H1 (cell line): ENCODE measurements around the gene RSPO3. TPM values are rescaled to one million over a fixed set of nuclear protein-coding genes. Genes with fewer than 3 reads are reported as not detected.

ENCODE experiments used
- CTCF ChIA-PET: fragments of 300-600 bp; sonication (Branson Sonifier 250); formaldehyde crosslinking; loops from one replicate; lab custom pipeline; 2021; ENCODE audit not compliant: partially characterized antibody; lab: Charles Lee
- POLR2A ChIA-PET: fragments of 300-600 bp; sonication (Branson Sonifier 250); formaldehyde crosslinking; loops from one replicate; lab custom pipeline; 2021; ENCODE audit warnings: inconsistent platforms; ENCODE audit not compliant: partially characterized antibody; lab: Charles Lee
- DNase-seq, 2 experiments: peaks; one replicate each; pipeline versions ENCODE4 v3.0.0 to v3.0.0-alpha.2; 2010 to 2022; ENCODE audit warnings: low spot score in 2 of 2, low read depth in 1 of 2, mixed read lengths in 1 of 2
- FAIRE-seq: peaks from 2 replicates; lab custom pipeline; 2011; peaks lifted over from hg19 to GRCh38; lab: Jason Lieb, UNC
- H2AFZ ChIP-seq: 2 replicates; pipeline ENCODE4 v1.8.1; 2012; ENCODE audit warnings: low read length, inconsistent platforms
- H2AK5ac ChIP-seq: 2 replicates; pipeline ENCODE4 v1.6.1; 2013; ENCODE audit warnings: low read depth, low read length
- H2BK120ac ChIP-seq: replicated peaks from 2 replicates; pipeline ENCODE3; 2013; ENCODE audit warnings: low read depth, low read length, inconsistent platforms
- H2BK12ac ChIP-seq: 2 replicates; pipeline ENCODE4 v1.6.1; 2013; ENCODE audit warnings: low read depth, low read length
- H2BK15ac ChIP-seq: 2 replicates; pipeline ENCODE4 v1.6.1; 2013; ENCODE audit warnings: low read length
- H2BK20ac ChIP-seq: 2 replicates; pipeline ENCODE4 v1.6.1; 2013; ENCODE audit warnings: low read length
- H2BK5ac ChIP-seq: 2 replicates; pipeline ENCODE4 v1.6.1; 2013; ENCODE audit warnings: low read depth, low read length
- H3K14ac ChIP-seq: 2 replicates; pipeline ENCODE4 v1.6.1; 2013; ENCODE audit warnings: inconsistent platforms; ENCODE audit not compliant: insufficient read length
- H3K18ac ChIP-seq: 2 replicates; pipeline ENCODE4 v1.6.1; 2013; ENCODE audit warnings: low read length; ENCODE audit errors: extremely low read depth
- H3K23ac ChIP-seq: 2 replicates; pipeline ENCODE4 v1.6.1; 2013; ENCODE audit warnings: inconsistent platforms; ENCODE audit not compliant: insufficient read length
- H3K23me2 ChIP-seq: 2 replicates; pipeline ENCODE4 v1.6.1; 2013; ENCODE audit warnings: low read depth, low read length
- H3K27ac ChIP-seq: 2 replicates; pipeline ENCODE4 v1.6.1; 2011; ENCODE audit warnings: low read depth, low read length, inconsistent platforms
- H3K27me3 ChIP-seq, 4 experiments: replicated peaks in 1 of 4; 1 replicate in 1 of 4; 2 replicates in 3 of 4; pipeline versions ENCODE4 v1.6.1 to v1.8.1; 2011 to 2013; ENCODE audit warnings: low read length in 3 of 4, mild to moderate bottlenecking in 3 of 4, inconsistent platforms in 2 of 4, mixed read lengths in 2 of 4, moderate library complexity in 1 of 4; ENCODE audit not compliant: control insufficient read depth in 3 of 4, insufficient read depth in 3 of 4; ENCODE audit errors: extremely low read depth in 1 of 4
- H3K36me3 ChIP-seq, 4 experiments: 2 replicates each; pipeline versions ENCODE4 v1.6.1 to v1.8.1; 2011 to 2013; ENCODE audit warnings: mild to moderate bottlenecking in 4 of 4, low read length in 3 of 4, moderate library complexity in 2 of 4, control low read depth in 1 of 4, inconsistent platforms in 1 of 4; ENCODE audit not compliant: insufficient read depth in 4 of 4, control insufficient read depth in 2 of 4
- H3K4ac ChIP-seq: replicated peaks from 2 replicates; pipeline ENCODE3; 2013; ENCODE audit warnings: low read length, low read depth, mixed read lengths, inconsistent platforms; ENCODE audit not compliant: insufficient read length
- H3K4me1 ChIP-seq, 4 experiments: replicated peaks in 1 of 4; 1 replicate in 1 of 4; 2 replicates in 3 of 4; pipeline versions ENCODE4 v1.6.1 to v1.8.1; 2011 to 2013; ENCODE audit warnings: low read length in 3 of 4, inconsistent platforms in 2 of 4, mixed read lengths in 1 of 4; ENCODE audit not compliant: insufficient read depth in 4 of 4, control insufficient read depth in 3 of 4
- H3K4me2 ChIP-seq, 2 experiments: 2 replicates each; pipeline versions ENCODE4 v1.6.1 to v1.8.1; 2011 to 2013; ENCODE audit warnings: low read depth in 2 of 2, low read length in 2 of 2, control low read depth in 1 of 2, inconsistent platforms in 1 of 2, mild to moderate bottlenecking in 1 of 2; ENCODE audit not compliant: insufficient read depth in 1 of 2
- H3K4me3 ChIP-seq, 4 experiments: fragments of 200-600, 300-600 bp in 1 of 4; sonication (generic), shearing (Covaris generic), sonication (Bioruptor Twin) in 1 of 4; 2 replicates each; pipeline versions ENCODE4 v1.5.1 to v1.8.1; 2011 to 2016; ENCODE audit warnings: low read length in 4 of 4, low read depth in 3 of 4, control low read depth in 2 of 4, inconsistent platforms in 2 of 4, mild to moderate bottlenecking in 2 of 4, mixed read lengths in 1 of 4, moderate library complexity in 1 of 4; ENCODE audit not compliant: insufficient read depth in 2 of 4; ENCODE audit errors: extremely low read depth in 1 of 4
- H3K56ac ChIP-seq: replicated peaks from 2 replicates; pipeline ENCODE3; 2013; ENCODE audit warnings: low read depth, mild to moderate bottlenecking, mixed read lengths, low read length, inconsistent platforms; ENCODE audit not compliant: insufficient read length
- H3K79me1 ChIP-seq: 2 replicates; pipeline ENCODE4 v1.6.1; 2013; ENCODE audit warnings: low read depth, low read length, control low read depth
- H3K79me2 ChIP-seq, 2 experiments: 2 replicates each; pipeline versions ENCODE4 v1.6.1 to v1.8.1; 2012 to 2013; ENCODE audit warnings: low read length in 2 of 2, mild to moderate bottlenecking in 2 of 2, inconsistent platforms in 1 of 2; ENCODE audit not compliant: insufficient read depth in 2 of 2, control insufficient read depth in 1 of 2
- H3K9ac ChIP-seq, 4 experiments: replicated peaks in 1 of 4; 1 replicate in 1 of 4; 2 replicates in 3 of 4; pipeline versions ENCODE4 v1.6.1 to v1.8.1; 2011 to 2013; ENCODE audit warnings: low read depth in 3 of 4, low read length in 3 of 4, control low read depth in 2 of 4, mild to moderate bottlenecking in 2 of 4, moderate library complexity in 2 of 4, inconsistent platforms in 1 of 4; ENCODE audit errors: extremely low read depth in 1 of 4
- H3K9me3 ChIP-seq, 2 experiments: 2 replicates each; pipeline versions ENCODE4 v1.6.1 to v1.8.1; 2012 to 2013; ENCODE audit warnings: mild to moderate bottlenecking in 2 of 2, moderate library complexity in 2 of 2, control low read depth in 1 of 2, inconsistent platforms in 1 of 2, low read depth in 1 of 2, low read length in 1 of 2, mixed read lengths in 1 of 2; ENCODE audit not compliant: insufficient read depth in 2 of 2
- H4K20me1 ChIP-seq, 2 experiments: replicated peaks in 1 of 2; 2 replicates each; pipeline versions ENCODE3 to v1.8.1; 2011 to 2013; ENCODE audit warnings: inconsistent platforms in 2 of 2, low read length in 2 of 2, mild to moderate bottlenecking in 1 of 2; ENCODE audit not compliant: insufficient read depth in 2 of 2, control insufficient read depth in 1 of 2
- H4K5ac ChIP-seq: 2 replicates; pipeline ENCODE4 v1.6.1; 2013; ENCODE audit warnings: low read length, low read depth, mixed read lengths, inconsistent platforms; ENCODE audit not compliant: insufficient read length
- H4K8ac ChIP-seq: 2 replicates; pipeline ENCODE4 v1.8.0; 2013; ENCODE audit warnings: mild to moderate bottlenecking, moderate library complexity, low read length, inconsistent platforms; ENCODE audit not compliant: insufficient read depth; ENCODE audit errors: extremely low read depth
- H4K91ac ChIP-seq: replicated peaks from 2 replicates; pipeline ENCODE3; 2013; ENCODE audit warnings: low read length, mixed read lengths, inconsistent platforms; ENCODE audit not compliant: insufficient read length
- BACH1 ChIP-seq: IDR thresholded peaks from 2 replicates; pipeline ENCODE4 v1.6.1; 2012; ENCODE audit warnings: low read length, improper control_type of control experiment
- BCL11A ChIP-seq, 2 experiments: IDR thresholded peaks; one replicate each; pipeline ENCODE4 v1.6.1; 2011; ENCODE audit warnings: low read depth in 2 of 2, low read length in 2 of 2, mild to moderate bottlenecking in 2 of 2
- CTCF ChIP-seq, 3 experiments: IDR thresholded peaks; 1 replicate in 2 of 3; 2 replicates in 1 of 3; pipeline versions ENCODE4 v1.5.1 to v1.6.1; 2011; ENCODE audit warnings: low read length in 3 of 3, mild to moderate bottlenecking in 3 of 3, inconsistent platforms in 2 of 3, low read depth in 1 of 3, moderate library complexity in 1 of 3; ENCODE audit not compliant: insufficient read depth in 1 of 3; ENCODE audit errors: control extremely low read depth in 1 of 3
- HDAC6 ChIP-seq: IDR thresholded peaks from one replicate; pipeline ENCODE4 v1.7.1; 2012; ENCODE audit warnings: low read depth, mild to moderate bottlenecking, inconsistent platforms, low read length, moderate library complexity
- JUN ChIP-seq: IDR thresholded peaks from 2 replicates; pipeline ENCODE4 v1.6.1; 2011; ENCODE audit warnings: low read depth, mild to moderate bottlenecking, improper control_type of control experiment, low read length
- JUND ChIP-seq: IDR thresholded peaks from 2 replicates; pipeline ENCODE4 v1.6.1; 2011; ENCODE audit warnings: mild to moderate bottlenecking, improper control_type of control experiment, low read length
- POLR2A ChIP-seq, 2 experiments: IDR thresholded peaks; 1 replicate in 1 of 2; 2 replicates in 1 of 2; pipeline ENCODE4 v1.6.1; 2011; ENCODE audit warnings: low read depth in 2 of 2, low read length in 2 of 2, mild to moderate bottlenecking in 2 of 2; ENCODE audit errors: control extremely low read depth in 1 of 2
- RFX5 ChIP-seq: IDR thresholded peaks from 2 replicates; pipeline ENCODE4 v1.6.1; 2011; ENCODE audit warnings: low read depth, low read length, improper control_type of control experiment, borderline replicate concordance
- SIN3A ChIP-seq, 2 experiments: IDR thresholded peaks in 1 of 2; conservative IDR thresholded peaks in 1 of 2; 2 replicates each; pipeline ENCODE4 v1.6.1; 2011 to 2012; ENCODE audit warnings: low read length in 2 of 2, improper control_type of control experiment in 1 of 2, low read depth in 1 of 2, mild to moderate bottlenecking in 1 of 2
- SP2 ChIP-seq: IDR thresholded peaks from 2 replicates; pipeline ENCODE4 v1.6.1; 2012; ENCODE audit warnings: mild to moderate bottlenecking, low read length, inconsistent platforms
- WGBS, 2 experiments: shearing (Covaris generic) in 1 of 2; methylation state at CpG; one replicate each; pipeline versions ENCODE4 v1.1.6 to v1.1.7; 2013 to 2015; ENCODE audit warnings: low lambda C conversion rate in 2 of 2, mixed read lengths in 2 of 2, inconsistent platforms in 1 of 2, low coverage in 1 of 2, missing lambda C conversion rate in 1 of 2; ENCODE audit not compliant: insufficient replicate concordance in 2 of 2, insufficient coverage in 1 of 2, insufficient read length in 1 of 2; ENCODE audit errors: extremely low coverage in 1 of 2, missing lambda C conversion rate in 1 of 2; 5-methylcytosine and 5-hydroxymethylcytosine counted together
- polyA plus RNA-seq, 7 experiments: library from polyadenylated mRNA; depleted of rRNA in 3 of 7; stranded (reverse) in 5 of 7; unstranded in 2 of 7; fragments of >200 nt in 5 of 7; fragments of 200-250 nt in 2 of 7; gene quantifications; 1 replicate in 5 of 7; 2 replicates in 1 of 7; 4 replicates in 1 of 7; pipeline versions ENCODE4 v1.2.1 to v1.2.3, GENCODE V29; 2011 to 2013; ENCODE audit warnings: missing spikeins in 2 of 7, mixed read lengths in 2 of 7
- total RNA-seq: library from RNA; stranded (reverse); fragmentation: NEBNext Ultra II Directional; extraction: Animal tissue kit (Norgen Biotek cat#: 25700); gene quantifications from 2 replicates; pipeline ENCODE4 v1.2.1, GENCODE V29; 2021

Gene RSPO3
- total and polyA plus RNA-seq, 2 of the 8 experiments (the other 6 are each of a cell fraction or from before 2014, with no cell fraction given) = not detected

GRCh38 chr6:127177030-127177922 lies 58.8 kb downstream of the RSPO3 start:
- Histone ChIP-seq H2BK5ac (no peak overlapping the region), H4K8ac (no peak overlapping the region), H3K27ac (no peak overlapping the region), H2BK15ac (no peak overlapping the region), H2BK12ac (peak overlapping the region; percentile 55; the same call in 1 of the 2 replicates), H3K79me2 (no peaks in the 10 kb centered on the region), H3K9ac (no peak overlapping the region), H2BK120ac (no peak overlapping the region), H3K23ac (no peak overlapping the region), H3K79me1 (no peaks in the 10 kb centered on the region), H2AFZ (no peak overlapping the region), H3K18ac (no peak overlapping the region), H4K20me1 (no peaks in the 10 kb centered on the region), H3K56ac (no peak overlapping the region), H2BK20ac (peak overlapping the region; percentile 27; the same call in 1 of the 2 replicates), H3K14ac (no peak overlapping the region), H4K5ac (no peak overlapping the region), H3K4ac (no peak overlapping the region), H3K27me3 (peaks cover 0 to 1% (median 0%) of the 10 kb centered on the region in 4 experiments; a peak in 1 of 7 replicates), H2AK5ac (no peak overlapping the region), H3K4me2 (no peak overlapping the region), H4K91ac (no peak overlapping the region), H3K36me3 (0 out of 8 replicates have a peak, but pooled peaks cover 0 to 3% (median 0%) of the 10 kb centered on the region in 4 experiments), H3K23me2 (no peaks in the 10 kb centered on the region), H3K9me3 (no peaks in the 10 kb centered on the region), H3K4me3 (no peak overlapping the region), H3K4me1 (no peaks in the 10 kb centered on the region; a peak in 1 of 7 replicates)
- FAIRE-seq (peak; percentile 32), DNase-seq (no peak)
- WGBS, 2 experiments = 85% methylated on average over 4 of the region's 4 CpGs; no CpG with 5 or more reads in 1 of the 2 experiments
- ChIA-PET POLR2A (no interaction called here), CTCF (interaction anchor here (0.6 to 1.6 kb wide), 5 partner anchors 9 to 520 kb away, joined by 3 to 16 read pairs (median 5); no protein-coding TSS in a partner anchor)
- TF ChIP-seq SP2 (no peak), HDAC6 (no peak), BCL11A (IDR thresholded peaks at IDR 0.05; ENCODE audit: low read depth in 2 of 2, low read length in 2 of 2) (no peak), JUN (no peak), BACH1 (no peak), SIN3A (conservative IDR thresholded peaks at IDR 0.05 in 1 of 2, IDR thresholded peaks at IDR 0.05 in 1 of 2; ENCODE audit: low read depth in 1 of 2, low read length in 2 of 2) (no peak), POLR2A (IDR thresholded peaks at IDR 0.05; ENCODE audit: control extremely low read depth in 1 of 2, low read depth in 2 of 2, low read length in 2 of 2) (no peak), CTCF (IDR thresholded peaks at IDR 0.05; ENCODE audit: control extremely low read depth in 1 of 3, insufficient read depth in 1 of 3, low read depth in 1 of 3, low read length in 3 of 3) (no peak), JUND (no peak), RFX5 (no peak)
